Kidney (tissue), 14 donors: Measurements from ENCODE around the gene ESPNL. TPM values are rescaled to one million over a fixed set of nuclear protein-coding genes. Genes with fewer than 3 reads are reported as not detected.

Source experiments
- DNase-seq, 5 donors: peaks; one replicate each; pipeline ENCODE4 v3.0.0-alpha.2; 2013 to 2020
- FAIRE-seq: peaks from 2 replicates; lab custom pipeline; 2012; peaks lifted over from hg19 to GRCh38; lab: Jason Lieb, UNC
- H3K27ac ChIP-seq, 2 donors: one replicate each; pipeline ENCODE4 v1.7.0; 2013; ENCODE audit warnings: low read depth in 2 of 2, low read length in 2 of 2, inconsistent platforms in 1 of 2
- H3K27me3 ChIP-seq: one replicate; pipeline ENCODE4 v1.7.1; 2013; ENCODE audit warnings: low read length, inconsistent platforms; ENCODE audit not compliant: control insufficient read depth, insufficient read depth
- H3K36me3 ChIP-seq, 3 donors: one replicate each; pipeline versions ENCODE4 v1.7.0 to v1.7.1; 2013; ENCODE audit warnings: low read length in 3 of 3, control low read depth in 1 of 3, inconsistent platforms in 1 of 3; ENCODE audit not compliant: insufficient read depth in 3 of 3, control insufficient read depth in 2 of 3
- H3K4me1 ChIP-seq, 3 donors: one replicate each; pipeline versions ENCODE4 v1.7.0 to v1.7.1; 2013; ENCODE audit warnings: low read length in 3 of 3, inconsistent platforms in 1 of 3, low read depth in 1 of 3; ENCODE audit not compliant: control insufficient read depth in 2 of 3, insufficient read depth in 2 of 3
- H3K4me3 ChIP-seq, 3 donors: one replicate each; pipeline versions ENCODE4 v1.7.0 to v1.8.1; 2013; ENCODE audit warnings: low read length in 3 of 3, control low read depth in 1 of 3, inconsistent platforms in 1 of 3
- H3K9ac ChIP-seq, 3 donors: one replicate each; pipeline versions ENCODE4 v1.7.0 to v1.7.1; 2013; ENCODE audit warnings: low read length in 3 of 3, control low read depth in 1 of 3, inconsistent platforms in 1 of 3
- H3K9me3 ChIP-seq, 3 donors: one replicate each; pipeline versions ENCODE4 v1.7.0 to v1.7.1; 2013; ENCODE audit warnings: low read length in 3 of 3, control low read depth in 1 of 3, inconsistent platforms in 1 of 3; ENCODE audit not compliant: control insufficient read depth in 2 of 3, insufficient read depth in 1 of 3
- CTCF ChIP-seq: IDR thresholded peaks from 3 replicates; pipeline ENCODE4 v1.5.1; 2012; ENCODE audit warnings: mild to moderate bottlenecking, moderate library complexity, borderline replicate concordance; ENCODE audit not compliant: insufficient read depth; ENCODE audit errors: extremely low read depth
- intact Hi-C: fragments of 100-400 bp; cut with DNase I; formaldehyde crosslinking; loops from one replicate; pipeline ENCODE4 v1.11.1; 2022
- polyA plus RNA-seq: library from polyadenylated mRNA; stranded (reverse); fragments of 350-450 nt; fragmentation: Illumina TruSeq; extraction: RNeasy Lipid Tissue Mini Kit (QIAGEN cat#74804); gene quantifications from one replicate; pipeline ENCODE4 v1.2.3, GENCODE V29; 2014; ENCODE audit warnings: low read depth, low replicate concordance; ENCODE audit not compliant: insufficient read depth
- total RNA-seq: library from RNA; stranded (reverse); fragmentation: NEBNext Ultra II Directional; extraction: Animal tissue kit (Norgen Biotek cat#: 25700); gene quantifications from one replicate; pipeline ENCODE4 v1.2.1, GENCODE V29; 2021
- donor health status: control.
- donor health status: control.
- donor health status: control.
- donor health status: control.
- donor health status: control.
- donor health status: DM: yes; HTN: yes; CAD: no.
- donor health status: Normal renal cell carcinoma (clear cell type).

The ESPNL gene
- total and polyA plus RNA-seq, 2 donors from 2014 or later: 0.28 to 2.7 TPM

DNA sequence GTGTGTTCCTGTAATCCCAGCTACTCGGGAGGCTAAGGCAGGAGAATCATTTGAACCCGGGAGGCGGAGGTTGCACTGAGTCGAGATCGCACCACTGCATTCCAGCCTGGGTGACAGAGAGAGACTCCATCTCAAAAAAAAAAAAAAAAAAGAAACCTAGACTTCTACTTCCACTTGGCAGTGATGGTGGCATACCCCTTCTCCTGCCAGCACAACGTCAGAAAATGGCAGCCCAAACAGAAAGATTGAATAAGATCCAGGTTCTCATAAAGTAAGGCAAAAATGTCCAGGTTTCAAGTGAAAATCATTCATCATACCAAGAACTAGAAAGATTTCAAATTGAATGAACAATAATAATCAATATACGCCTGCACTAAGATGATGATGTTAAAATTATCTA, 15.4 kb upstream of the ESPNL start:
- DNase-seq (no peak), FAIRE-seq (no peak)
- Histone ChIP-seq H3K36me3 (peaks cover 0 to 19% (median 7%) of the 10 kb centered on the region in 3 donors), H3K27me3 (no peaks in the 10 kb centered on the region), H3K27ac (no peak overlapping the region), H3K4me3 (no peak overlapping the region), H3K4me1 (no peaks in the 10 kb centered on the region), H3K9me3 (no peaks in the 10 kb centered on the region), H3K9ac (no peak overlapping the region)
- TF ChIP-seq CTCF: no peak
- intact Hi-C loops: no loop called here

- no peak overlapping the region for H3K27ac ChIP-seq
- H3K4me3 ChIP-seq: no peak overlapping the region
- no peak overlapping the region for H3K9ac ChIP-seq
- FAIRE-seq: no peak
- no peaks in the 10 kb centered on the region for H3K9me3 ChIP-seq
- peaks cover 0 to 19% (median 7%) of the 10 kb centered on the region in 3 donors for H3K36me3 ChIP-seq
- TF ChIP-seq CTCF: no peak
- no peak for DNase-seq
- intact Hi-C loops: no loop called here
- no peaks in the 10 kb centered on the region for H3K4me1 ChIP-seq
- no peaks in the 10 kb centered on the region for H3K27me3 ChIP-seq
Observed at GRCh38 chr2:238085899-238086298, 14.2 kb upstream of the ESPNL start.

DNA sequence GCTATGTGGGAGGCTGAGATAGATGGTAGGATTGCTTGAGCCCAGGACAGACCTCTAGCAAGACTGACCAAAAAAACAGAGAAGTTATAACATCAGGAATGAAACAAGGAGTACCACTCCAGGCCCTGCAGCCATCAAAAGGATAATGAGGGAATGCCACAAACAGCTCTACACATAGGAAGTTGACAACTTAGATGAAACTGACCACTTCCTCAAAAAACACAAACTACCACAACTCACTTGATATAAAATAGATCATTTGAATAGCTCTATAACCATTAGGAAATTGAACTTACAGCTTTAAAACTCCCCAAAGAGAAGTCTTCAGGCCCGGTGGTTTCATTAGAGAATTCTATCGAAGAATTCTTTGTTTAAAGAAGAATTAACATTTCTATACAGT, 12.9 kb upstream of the ESPNL start:
- no peak for TF ChIP-seq CTCF
- Histone ChIP-seq H3K4me1 (no peaks in the 10 kb centered on the region), H3K27me3 (no peaks in the 10 kb centered on the region), H3K9me3 (no peaks in the 10 kb centered on the region), H3K9ac (no peak overlapping the region), H3K4me3 (no peak overlapping the region), H3K27ac (no peak overlapping the region), H3K36me3 (peaks cover 0 to 11% (median 7%) of the 10 kb centered on the region in 3 donors)
- FAIRE-seq (no peak), DNase-seq (no peak)
- intact Hi-C loops: no loop called here

- H3K9me3 ChIP-seq: no peaks in the 10 kb centered on the region
- H3K27me3 ChIP-seq: no peaks in the 10 kb centered on the region
- intact Hi-C loops: no loop called here
- no peaks in the 10 kb centered on the region for H3K4me1 ChIP-seq
- DNase-seq (no peak), FAIRE-seq (no peak)
- peaks cover 0 to 3% (median 2%) of the 10 kb centered on the region in 3 donors for H3K36me3 ChIP-seq
- no peak overlapping the region for H3K27ac ChIP-seq
- no peak for TF ChIP-seq CTCF
- H3K9ac ChIP-seq: no peak overlapping the region
- H3K4me3 ChIP-seq: no peak overlapping the region
Observed at GRCh38 chr2:238090887-238091286, 9.3 kb upstream of the ESPNL start.
